SIG-M5 treated with dmso at 0.1 percent for 504 hours (cell line): ENCODE data around the gene RFX4.

Experiments
- DNase-seq: peaks from one replicate; lab custom pipeline; 2025; ENCODE audit not compliant: unreplicated experiment; lab: John Stamatoyannopoulos, UW

Gene RFX4

GRCh38 chr12:106582641-106583230 lies at the start of gene RFX4:
TSS of gene RFX4 (plus strand) at chr12:106583004. CDS start at chr12:106583321, 317 bp downstream.
- DNase-seq = no peak

GRCh38 chr12:106541201-106541600 lies 41.6 kb upstream of the RFX4 start:
- DNase-seq = no peak

GRCh38 chr12:106551410-106551809 lies 31.4 kb upstream of the RFX4 start:
- no peak for DNase-seq

GRCh38 chr12:106552228-106552627 lies 30.6 kb upstream of the RFX4 start:
- DNase-seq = no peak

- DNase-seq = no peak
These were observed 18.0 kb upstream of the RFX4 start for GRCh38 chr12:106564678-106565329.

DNA sequence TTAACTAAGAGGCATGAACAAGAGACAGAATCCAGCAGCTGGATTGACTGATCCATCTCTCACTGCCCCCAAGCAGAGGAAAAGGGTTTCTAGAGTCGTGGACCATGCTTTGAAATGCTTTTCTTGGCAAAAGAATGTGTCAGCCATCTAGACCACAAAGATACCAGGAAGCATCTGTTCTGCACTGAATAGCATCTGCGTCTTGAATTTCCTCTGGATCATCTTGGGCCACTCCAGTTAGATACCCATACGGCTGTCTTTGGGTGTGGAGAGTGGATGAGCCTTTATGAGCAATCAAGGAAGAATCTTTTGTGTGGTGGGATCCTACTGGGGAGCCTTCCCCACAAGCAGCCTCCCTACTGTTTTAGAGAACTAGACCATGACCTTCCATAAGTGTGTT lies 16.0 kb upstream of the RFX4 start:
- no peak for DNase-seq

DNA sequence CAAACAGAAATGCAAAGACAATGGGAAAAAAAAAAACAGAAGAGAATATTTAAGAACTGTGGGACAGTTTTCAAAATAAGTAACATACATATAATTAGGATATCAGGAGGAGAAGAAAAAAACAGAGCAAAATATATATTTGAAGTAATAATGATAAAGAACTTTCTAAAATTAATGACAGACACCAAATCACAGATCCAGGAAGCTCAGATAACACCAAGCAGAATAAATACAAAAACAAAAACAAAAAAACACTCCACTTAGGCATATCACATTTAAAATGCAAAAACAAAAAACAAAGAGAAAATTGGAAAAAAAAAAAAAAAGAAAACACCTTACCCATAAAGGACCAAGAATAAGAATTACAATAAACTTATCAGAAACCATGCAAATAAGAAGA lies 9.6 kb upstream of the RFX4 start:
- DNase-seq = no peak

DNA sequence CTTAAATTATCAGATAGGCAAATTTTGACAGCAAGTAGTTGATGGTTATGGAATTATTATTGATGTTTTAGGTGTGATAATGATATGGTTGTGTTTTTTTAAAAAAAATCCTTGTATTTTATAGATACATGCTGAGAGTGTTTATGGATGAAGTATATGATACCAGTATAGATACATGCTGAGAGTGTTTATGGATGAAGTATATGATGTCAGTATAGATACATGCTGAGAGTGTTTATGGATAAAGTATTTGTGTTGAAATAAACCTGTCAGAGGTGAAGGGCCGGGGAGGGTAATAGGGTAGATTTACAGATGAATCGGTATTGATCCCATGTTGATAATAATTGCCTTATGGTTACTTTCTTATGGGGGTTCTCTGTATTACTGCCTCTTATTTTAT lies 6.0 kb upstream of the RFX4 start:
- DNase-seq = no peak

DNA sequence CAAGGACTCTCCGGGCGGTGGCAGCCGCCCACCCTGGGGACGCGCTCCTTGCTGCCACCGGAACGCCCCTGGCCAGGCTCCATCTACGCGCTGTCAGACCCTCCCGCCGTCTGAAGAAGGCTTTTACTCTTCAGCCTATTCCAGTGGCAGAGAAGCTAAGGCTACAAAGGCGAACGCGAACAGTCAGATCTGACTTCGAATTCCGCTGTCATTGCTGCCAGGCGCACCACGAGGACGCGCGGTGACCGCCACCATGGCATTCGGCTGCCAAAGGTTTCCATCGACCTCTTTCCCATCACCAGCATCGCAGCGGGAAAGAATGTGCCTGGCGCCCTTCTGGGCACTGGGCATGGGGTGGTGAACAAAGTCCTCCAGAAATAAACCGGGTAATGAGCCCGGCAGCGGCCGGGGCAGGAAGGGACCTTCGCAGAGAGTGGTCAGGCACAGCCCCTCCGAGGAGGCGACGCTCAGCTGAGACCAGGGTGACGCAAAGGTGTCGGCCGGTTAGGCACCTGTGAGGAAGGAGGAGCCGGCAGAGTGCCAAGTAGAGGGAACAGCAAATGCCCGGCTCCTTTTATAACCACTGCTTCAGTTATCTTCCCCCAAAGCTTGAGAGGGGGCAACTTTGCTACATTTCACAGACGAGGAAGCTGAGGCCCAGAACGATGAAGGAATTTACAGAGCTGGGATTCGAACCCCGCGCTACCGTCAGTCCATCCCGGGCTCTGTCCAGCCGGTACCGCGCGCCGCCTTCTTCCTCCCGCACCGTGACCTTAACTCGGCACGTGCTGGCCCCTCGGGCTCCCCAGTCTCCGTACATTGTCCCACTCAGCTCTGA lies 1.9 kb upstream of the RFX4 start:
- DNase-seq = no peak

- DNase-seq = no peak
These were observed 1.1 kb upstream of the RFX4 start for GRCh38 chr12:106581543-106582248.

DNA sequence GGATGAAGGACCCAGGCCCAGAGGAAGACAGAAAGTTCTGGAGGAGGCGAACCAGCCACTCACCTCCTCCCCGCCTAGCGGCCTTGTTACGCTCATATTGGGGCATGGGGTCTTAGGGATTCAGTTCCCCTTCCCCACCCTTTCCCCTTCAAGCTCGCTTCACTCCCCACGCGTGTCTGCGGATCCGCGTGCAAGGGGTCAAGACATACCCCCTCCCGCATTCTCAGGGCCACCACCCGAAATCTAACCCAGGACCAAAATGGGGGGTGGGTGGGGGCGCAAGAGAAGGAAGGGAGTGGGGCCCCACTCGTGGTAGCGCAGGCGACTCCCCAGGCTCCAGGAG lies 584 bp upstream of the RFX4 start:
- no peak for DNase-seq

DNA sequence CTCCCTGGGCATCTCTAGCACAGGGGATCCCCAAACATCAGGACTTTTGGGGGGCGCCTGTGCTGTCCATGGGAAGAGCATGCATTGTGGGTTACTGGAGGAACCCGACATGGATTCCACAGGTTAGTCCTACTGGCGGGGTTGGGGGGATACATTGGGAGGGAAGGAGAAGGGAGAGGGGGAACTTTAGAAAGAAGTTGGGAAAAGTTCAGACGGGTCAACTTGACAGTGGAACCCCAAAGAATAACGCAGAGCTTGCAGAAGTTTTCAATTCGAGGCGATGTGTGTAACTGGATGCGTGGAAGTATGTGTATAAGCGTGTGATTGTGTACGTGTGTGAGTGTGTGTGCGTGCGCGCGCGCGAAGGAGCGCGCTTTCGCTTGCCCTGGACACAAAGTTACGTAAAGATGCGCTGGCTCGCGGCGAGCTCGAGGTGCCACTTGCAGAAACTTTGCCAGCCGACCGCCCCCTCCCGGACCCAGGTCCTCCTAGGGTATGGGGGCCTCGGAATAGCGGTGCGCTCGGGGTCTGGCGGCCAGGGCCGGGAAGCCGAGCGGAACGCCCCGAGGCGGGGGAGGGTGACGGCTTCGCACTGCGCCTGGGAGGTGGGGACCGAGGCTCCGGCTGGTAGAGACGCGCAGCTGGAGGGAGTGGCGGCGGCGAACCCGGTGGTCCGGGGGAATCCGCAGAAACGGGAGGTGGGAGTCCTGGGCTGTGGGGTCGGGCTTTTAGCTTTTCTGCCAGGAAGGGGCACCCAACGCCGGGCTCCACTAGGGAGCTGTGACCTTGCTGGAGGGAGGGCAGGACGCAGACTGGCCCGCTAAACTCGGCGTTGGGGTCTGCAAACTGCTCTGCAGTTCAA lies 669 bp downstream of the RFX4 start:
- no peak for DNase-seq

- DNase-seq = no peak
These were observed 1.6 kb downstream of the RFX4 start for GRCh38 chr12:106584104-106585064.

DNA sequence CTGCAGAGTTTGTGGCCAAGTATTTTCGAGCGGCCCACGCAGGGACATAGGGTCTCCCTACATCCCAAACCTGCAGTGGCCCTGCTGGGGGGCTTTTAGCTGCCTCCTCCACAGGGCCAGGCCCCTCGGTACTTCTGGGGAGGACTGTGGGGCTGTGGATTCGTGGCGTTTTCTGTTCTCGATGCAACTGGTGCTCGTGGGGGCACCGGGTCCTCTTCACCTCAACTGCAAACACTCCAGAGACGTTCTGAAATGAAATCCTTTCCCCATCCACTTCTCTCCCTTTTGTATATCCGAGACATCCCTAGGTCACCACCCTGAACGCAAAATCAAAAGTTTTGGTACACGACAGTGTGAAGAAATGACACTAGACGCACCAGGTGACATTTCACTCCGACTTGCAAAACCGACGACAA lies 2.3 kb downstream of the RFX4 start:
- DNase-seq = no peak

DNA sequence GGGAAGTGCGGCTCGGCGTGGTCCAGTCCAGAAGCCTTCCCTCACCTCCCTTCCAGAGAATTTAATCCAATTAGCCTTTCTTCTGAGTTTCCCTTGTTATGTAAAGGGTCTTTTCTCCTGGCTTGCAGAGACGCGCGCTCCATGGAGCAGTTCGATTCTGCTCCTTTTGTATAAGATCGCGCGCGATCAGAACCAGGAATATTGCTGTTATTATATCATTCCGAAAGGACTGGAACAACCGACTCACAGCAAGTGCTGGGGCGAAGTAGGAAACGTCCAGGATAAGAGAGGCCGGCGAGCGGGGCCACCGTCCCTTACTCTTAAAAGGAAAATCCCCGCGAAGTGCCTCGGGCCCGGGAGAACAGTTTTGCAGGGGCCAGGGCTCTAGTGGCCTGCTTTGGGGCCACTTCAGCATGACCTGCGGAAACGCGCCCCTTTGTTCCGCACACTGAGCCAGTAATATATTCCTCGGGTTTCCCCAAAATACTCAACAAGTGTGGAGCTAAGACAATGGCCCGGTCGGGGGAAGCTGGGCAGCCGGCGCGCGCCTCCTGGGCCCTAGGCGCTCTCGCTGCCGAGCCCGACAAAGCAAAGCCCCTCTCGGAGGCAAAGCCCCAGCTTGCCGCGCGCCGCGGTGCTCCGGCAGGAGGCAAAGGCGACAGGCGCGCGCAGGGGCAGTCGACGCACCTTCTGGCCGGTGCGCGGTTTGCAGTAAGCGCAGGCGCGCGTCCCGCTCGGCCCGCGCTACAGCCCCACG lies 2.9 kb downstream of the RFX4 start:
- DNase-seq = no peak

DNA sequence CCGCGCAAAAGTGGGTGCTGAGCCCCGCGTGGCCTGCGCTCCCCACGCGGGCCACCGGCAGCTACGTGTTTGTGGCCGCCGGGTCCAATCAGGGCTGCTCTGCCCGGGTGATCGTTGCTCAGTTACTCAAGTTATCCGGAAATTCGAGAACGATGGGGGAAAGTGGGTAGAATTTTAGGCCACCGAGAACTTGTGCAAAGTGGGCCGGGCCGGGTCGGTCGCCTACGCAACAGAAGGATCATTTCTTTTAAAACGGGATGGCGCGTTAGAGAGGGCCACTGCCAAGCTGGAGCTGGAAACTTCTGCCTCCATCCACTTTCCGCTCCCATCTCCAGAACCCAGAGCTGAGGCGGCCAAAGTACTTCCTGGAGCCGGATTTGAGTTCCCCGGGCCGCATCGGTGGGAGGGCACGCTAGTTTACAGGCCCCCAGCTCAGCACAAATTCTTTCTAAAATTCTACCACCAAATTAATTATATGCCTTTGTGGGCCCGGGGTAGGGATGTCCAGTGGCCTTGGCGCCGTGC lies 3.5 kb downstream of the RFX4 start:
- DNase-seq = no peak

DNA sequence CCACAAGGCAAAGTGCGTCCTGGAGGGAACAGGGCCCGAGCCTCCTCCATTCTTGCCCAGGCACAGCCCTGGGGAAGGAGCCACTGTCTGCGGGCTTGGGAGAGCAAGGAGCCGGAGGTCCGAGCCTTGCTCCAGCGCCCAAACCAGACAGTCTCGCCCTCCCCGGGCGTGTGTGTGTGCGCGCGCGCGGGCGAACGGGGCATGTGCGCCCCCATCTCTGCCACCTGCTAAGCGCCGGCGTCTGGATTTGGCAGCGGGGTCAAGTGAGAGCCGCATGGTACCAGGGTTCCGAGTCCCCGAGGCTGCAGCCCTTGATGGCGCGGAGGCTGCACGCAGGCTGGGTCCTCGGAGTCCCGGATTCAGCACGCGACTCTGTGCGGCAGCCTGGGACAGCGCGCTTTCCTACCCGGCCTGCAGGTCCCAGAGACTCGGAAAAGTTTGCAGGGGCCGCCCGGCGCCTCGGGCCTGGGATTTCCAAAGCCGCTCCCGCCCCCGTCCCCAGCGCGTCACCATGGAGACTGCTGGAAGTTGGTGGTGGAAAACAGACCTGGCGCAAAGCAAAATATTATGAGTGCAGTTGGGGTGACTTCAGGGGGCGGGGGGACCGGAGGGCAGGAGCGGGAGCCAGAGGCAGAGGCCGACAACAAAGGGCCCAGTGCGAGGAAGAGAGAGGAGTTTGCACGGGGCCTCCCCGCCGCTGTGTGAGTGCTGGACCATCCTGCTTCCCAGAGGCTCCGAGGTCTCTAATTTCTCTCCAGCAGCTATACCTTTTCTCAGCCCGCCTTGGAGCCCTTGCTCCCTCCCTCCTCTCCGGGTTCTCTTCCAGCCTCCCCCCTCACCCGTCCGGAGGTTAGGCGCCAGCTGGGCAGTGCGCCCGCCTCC lies 4.2 kb downstream of the RFX4 start:
- no peak for DNase-seq

GRCh38 chr12:106588771-106589170 lies 6.0 kb downstream of the RFX4 start:
- no peak for DNase-seq
